K562 (cell line): ENCODE measurements around the gene CDH12. TPM values are rescaled to one million over a fixed set of nuclear protein-coding genes. Genes with fewer than 3 reads are reported as not detected.

Experiments
- ATAC-seq: fragments of 200-7000 bp; cut with Tn5 transposase; 3 replicates; pipeline ENCODE4 v1.9.1; 2020; ENCODE audit warnings: moderate library complexity
- BruUV-seq: library from RNA; stranded (reverse); fragments of 400-500 nt; replicated peaks from 2 replicates; lab custom pipeline; 2021; lab: Mats Ljungman, UMichigan
- CTCF ChIA-PET: fragments of 300-600 bp; formaldehyde crosslinking; extraction: SDS; loops from one replicate; lab custom pipeline; 2021; ENCODE audit warnings: low intra/inter-chr PET ratio; lab: Yijun Ruan, JAX
- POLR2A ChIA-PET: fragments of 300-600, 350-650 bp; sonication (Branson Sonifier 250); formaldehyde crosslinking; extraction: SDS; loops from one replicate; lab custom pipeline; 2021; ENCODE audit warnings: antibody characterized with exemption, inconsistent platforms; lab: Yijun Ruan, JAX
- DNase-seq, 4 experiments: peaks; one replicate each; pipeline versions ENCODE4 v3.0.0 to v3.0.0-alpha.2; 2011 to 2018; ENCODE audit warnings: low spot score in 3 of 4, mixed read lengths in 3 of 4; ENCODE audit errors: extremely low read depth in 1 of 4
- FAIRE-seq: peaks from 2 replicates; lab custom pipeline; 2011; peaks lifted over from hg19 to GRCh38; lab: Jason Lieb, UNC
- H2AFZ ChIP-seq: 2 replicates; pipeline ENCODE4 v1.6.0; 2011; ENCODE audit warnings: low read depth, low read length, control low read depth, inconsistent platforms
- H3K27ac ChIP-seq: fragments of 200-600 bp; 3 replicates; pipeline ENCODE4 v1.8.0; 2011; ENCODE audit warnings: low read depth, mild to moderate bottlenecking, control low read depth, inconsistent platforms, low read length, moderate library complexity, mixed read lengths; ENCODE audit errors: extremely low read depth
- H3K27me3 ChIP-seq, 2 experiments: fragments of 300-600 bp in 1 of 2; 2 replicates in 1 of 2; 3 replicates in 1 of 2; pipeline versions ENCODE4 v1.6.0 to v1.8.0; 2011; ENCODE audit warnings: inconsistent platforms in 2 of 2, low read length in 2 of 2, mild to moderate bottlenecking in 1 of 2, mixed read lengths in 1 of 2, moderate library complexity in 1 of 2; ENCODE audit not compliant: control insufficient read depth in 2 of 2, insufficient read depth in 2 of 2
- H3K36me3 ChIP-seq: fragments of 300-600 bp; 3 replicates; pipeline ENCODE4 v1.8.0; 2011; ENCODE audit warnings: mild to moderate bottlenecking, low read length, inconsistent platforms; ENCODE audit not compliant: control insufficient read depth, insufficient read depth
- H3K4me1 ChIP-seq, 2 experiments: fragments of 200-600 bp in 1 of 2; replicated peaks in 1 of 2; 2 replicates in 1 of 2; 3 replicates in 1 of 2; pipeline versions ENCODE4 v1.5.1 to v1.8.0; 2011; ENCODE audit warnings: inconsistent platforms in 2 of 2, low read length in 2 of 2, mild to moderate bottlenecking in 1 of 2, mixed read lengths in 1 of 2, moderate library complexity in 1 of 2; ENCODE audit not compliant: control insufficient read depth in 2 of 2, insufficient read depth in 2 of 2
- H3K4me2 ChIP-seq: 2 replicates; pipeline ENCODE4 v1.6.1; 2011; ENCODE audit warnings: low read length, control low read depth, inconsistent platforms, mixed read lengths; ENCODE audit not compliant: insufficient read depth
- H3K4me3 ChIP-seq: fragments of 200-600 bp; sonication (generic), shearing (Covaris generic); 2 replicates; pipeline ENCODE4 v1.5.1; 2016; ENCODE audit warnings: control low read depth, inconsistent platforms
- H3K79me2 ChIP-seq: fragments of 200-600 bp; 3 replicates; pipeline ENCODE4 v1.8.0; 2011; ENCODE audit warnings: low read length, inconsistent platforms; ENCODE audit not compliant: control insufficient read depth, insufficient read depth
- H3K9ac ChIP-seq, 2 experiments: 2 replicates each; pipeline versions ENCODE4 v1.6.0 to v1.6.1; 2011; ENCODE audit warnings: low read depth in 2 of 2, low read length in 2 of 2, control low read depth in 1 of 2, inconsistent platforms in 1 of 2, mild to moderate bottlenecking in 1 of 2, mixed read lengths in 1 of 2; ENCODE audit not compliant: insufficient read depth in 1 of 2
- H3K9me1 ChIP-seq: one replicate; pipeline ENCODE4 v1.6.0; 2011; ENCODE audit warnings: inconsistent platforms, mild to moderate bottlenecking, low read length, moderate library complexity; ENCODE audit not compliant: control insufficient read depth, insufficient read depth
- H3K9me3 ChIP-seq: replicated peaks from 2 replicates; pipeline ENCODE4 v1.5.1; 2011; ENCODE audit warnings: low read depth, low read length, inconsistent platforms; ENCODE audit not compliant: control insufficient read depth, insufficient read depth
- H4K20me1 ChIP-seq: replicated peaks from 2 replicates; pipeline ENCODE4 v1.6.1; 2011; ENCODE audit warnings: low read length, inconsistent platforms, mixed read lengths; ENCODE audit not compliant: control insufficient read depth, insufficient read depth
- CREM ChIP-seq: IDR thresholded peaks from 2 replicates; pipeline ENCODE4 v1.6.1; 2014; ENCODE audit warnings: antibody characterized with exemption, low read depth
- KDM2B ChIP-seq: fragments of 250-450 bp; sonication (Bioruptor Pico); IDR thresholded peaks from 2 replicates; pipeline ENCODE4 v1.8.0; 2021; ENCODE audit warnings: mild to moderate bottlenecking, moderate library complexity
- PHF8 ChIP-seq: fragments of 200-600 bp; sonication (generic); IDR thresholded peaks from 2 replicates; pipeline ENCODE4 v1.6.1; 2012; ENCODE audit warnings: mixed run types, mild to moderate bottlenecking, inconsistent platforms, low read length, moderate library complexity, borderline replicate concordance
- RBBP5 ChIP-seq: fragments of 200-600 bp; sonication (generic); IDR thresholded peaks from 2 replicates; pipeline ENCODE4 v1.6.1; 2012; ENCODE audit warnings: borderline replicate concordance, mild to moderate bottlenecking, low read length, control low read depth, inconsistent platforms; ENCODE audit not compliant: insufficient read depth, poor library complexity, severe bottlenecking
- RCOR1 ChIP-seq, 2 experiments: IDR thresholded peaks; 2 replicates each; pipeline ENCODE4 v1.6.1; 2012; ENCODE audit warnings: low read depth in 2 of 2, low read length in 2 of 2, borderline replicate concordance in 1 of 2, improper control_type of control experiment in 1 of 2
- TAF15 ChIP-seq: fragments of 200-400 bp; formaldehyde crosslinking; IDR thresholded peaks from 2 replicates; pipeline ENCODE4 v1.6.1; 2017; ENCODE audit warnings: mild to moderate bottlenecking, low read depth, low read length, moderate library complexity
- XRCC4 ChIP-seq: IDR thresholded peaks from one replicate; pipeline ENCODE4 v1.6.1; 2011; ENCODE audit not compliant: insufficient read depth, insufficient read length; ENCODE audit errors: extremely low read depth
- ZBTB8A ChIP-seq: fragments of 450-650 bp; IDR thresholded peaks from 2 replicates; pipeline ENCODE4 v1.6.1; 2018; ENCODE audit warnings: mild to moderate bottlenecking, moderate library complexity; ENCODE audit not compliant: partially characterized antibody
- ZNF184 ChIP-seq: sonication (generic); formaldehyde crosslinking; IDR thresholded peaks from 2 replicates; pipeline ENCODE4 v1.5.0; 2020; ENCODE audit warnings: missing genetic modification reagents
- ZNF274 ChIP-seq: IDR thresholded peaks from 2 replicates; pipeline ENCODE4 v1.6.1; 2011; ENCODE audit warnings: low read depth, mild to moderate bottlenecking, low read length, moderate library complexity, borderline replicate concordance
- ZNF592 ChIP-seq: fragments of 450-650 bp; IDR thresholded peaks from 2 replicates; pipeline ENCODE4 v1.6.1; 2017; ENCODE audit warnings: antibody characterized with exemption, mild to moderate bottlenecking
- ZNF75A ChIP-seq: fragments of 450-650 bp; formaldehyde crosslinking; IDR thresholded peaks from 2 replicates; pipeline ENCODE4 v1.4.0; 2020; ENCODE audit warnings: mild to moderate bottlenecking
- WGBS: fragments of 100-300 bp; shearing (Covaris generic); methylation state at CpG from one replicate; pipeline ENCODE4 v1.1.6; 2016; ENCODE audit warnings: low coverage, mixed read lengths; ENCODE audit not compliant: insufficient coverage; ENCODE audit errors: missing lambda C conversion rate; 5-methylcytosine and 5-hydroxymethylcytosine counted together
- in situ Hi-C: fragments of 300-500 bp; cut with MboI; formaldehyde crosslinking; loops from 4 replicates; pipeline ENCODE4 v1.15.0; 2018; ENCODE audit warnings: inconsistent platforms, mixed read lengths
- intact Hi-C: fragments of 100-400 bp; cut with micrococcal nuclease; formaldehyde crosslinking; loops from 2 replicates; pipeline ENCODE4 v1.14.2; 2022
- polyA plus RNA-seq, 8 experiments: library from polyadenylated mRNA; depleted of rRNA in 4 of 8; stranded (reverse) in 5 of 8; unstranded in 3 of 8; fragments of >200 nt; fragmentation: Nextera tagmentation in 2 of 8; fragmentation: Illumina TruSeq in 1 of 8; extraction: Ambion mirVana in 2 of 8; extraction: Trizol in 1 of 8; gene quantifications; 2 replicates each; pipeline versions ENCODE4 v1.2.1 to v1.2.3, GENCODE V29; 2011 to 2014; ENCODE audit warnings: inconsistent platforms in 1 of 8, missing spikeins in 1 of 8
- total RNA-seq, 7 experiments: library from RNA; depleted of rRNA in 6 of 7; stranded (reverse); fragments of >200 nt in 6 of 7; fragmentation: Illumina TruSeq in 2 of 7; extraction: Trizol in 2 of 7; gene quantifications; 2 replicates each; pipeline versions ENCODE4 v1.2.1 to v1.2.3, GENCODE V29; 2011 to 2021; ENCODE audit warnings: low replicate concordance in 1 of 7
- TF ChIP-seq, protein P1 (sequence below): sonication (generic); formaldehyde crosslinking; IDR thresholded peaks from 2 replicates; pipeline ENCODE4 v1.8.0; 2022; ENCODE audit warnings: missing genetic modification reagents, mild to moderate bottlenecking, borderline replicate concordance
- TF ChIP-seq, protein P2 (sequence below): fragments of 250-450 bp; sonication (Bioruptor Pico); IDR thresholded peaks from 2 replicates; pipeline ENCODE4 v1.5.0; 2021
- TF ChIP-seq, protein P3 (sequence below), 2 experiments: fragments of 450-650 bp; conservative IDR thresholded peaks; 2 replicates each; pipeline ENCODE4 v1.6.1; 2017; ENCODE audit warnings: mild to moderate bottlenecking in 2 of 2, moderate library complexity in 2 of 2

Gene CDH12
- total and polyA plus RNA-seq, 9 of the 15 experiments (the other 6 are each of a cell fraction or from before 2014, with no cell fraction given), result 0.03 to 1.7 (median 0.37) TPM

- intact Hi-C loops, result no loop called here
- no peak for FAIRE-seq
- ATAC-seq, result no peak
- Histone ChIP-seq H3K4me2 (no peak overlapping the region), H3K27me3 (no peaks in the 10 kb centered on the region), H3K36me3 (no peaks in the 10 kb centered on the region), H3K9me3 (no peaks in the 10 kb centered on the region; the same call in 1 of the 2 replicates), H3K79me2 (no peaks in the 10 kb centered on the region), H3K4me1 (no peaks in the 10 kb centered on the region), H3K9me1 (no peaks in the 10 kb centered on the region), H2AFZ (no peak overlapping the region), H4K20me1 (no peaks in the 10 kb centered on the region), H3K27ac (no peak overlapping the region), H3K9ac (no peak overlapping the region), H3K4me3 (no peak overlapping the region)
- in situ Hi-C loops, result no loop called here
- DNase-seq, result no peak
- WGBS, result 0% methylated on average over 5 of the region's 5 CpGs
- ChIA-PET POLR2A (no interaction called here), CTCF (no interaction called here)
- no TSS peak for BruUV-seq
- TF ChIP-seq XRCC4 (no peak), CREM (no peak), KDM2B (CRISPR knock-in tag) (no peak), RCOR1 (IDR thresholded peaks at IDR 0.05; ENCODE audit: borderline replicate concordance in 1 of 2, low read depth in 2 of 2, low read length in 2 of 2) (no peak), RBBP5 (no peak), ZNF75A (CRISPR knock-in tag) (no peak), PHF8 (no peak), ZBTB8A (no peak), ZNF274 (no peak), TAF15 (no peak), ZNF592 (no peak), ZNF184 (CRISPR knock-in tag) (no peak)
- TF ChIP-seq, protein P1, sequence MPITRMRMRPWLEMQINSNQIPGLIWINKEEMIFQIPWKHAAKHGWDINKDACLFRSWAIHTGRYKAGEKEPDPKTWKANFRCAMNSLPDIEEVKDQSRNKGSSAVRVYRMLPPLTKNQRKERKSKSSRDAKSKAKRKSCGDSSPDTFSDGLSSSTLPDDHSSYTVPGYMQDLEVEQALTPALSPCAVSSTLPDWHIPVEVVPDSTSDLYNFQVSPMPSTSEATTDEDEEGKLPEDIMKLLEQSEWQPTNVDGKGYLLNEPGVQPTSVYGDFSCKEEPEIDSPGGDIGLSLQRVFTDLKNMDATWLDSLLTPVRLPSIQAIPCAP (CRISPR knock-in tag), result no peak
- TF ChIP-seq, protein P2, sequence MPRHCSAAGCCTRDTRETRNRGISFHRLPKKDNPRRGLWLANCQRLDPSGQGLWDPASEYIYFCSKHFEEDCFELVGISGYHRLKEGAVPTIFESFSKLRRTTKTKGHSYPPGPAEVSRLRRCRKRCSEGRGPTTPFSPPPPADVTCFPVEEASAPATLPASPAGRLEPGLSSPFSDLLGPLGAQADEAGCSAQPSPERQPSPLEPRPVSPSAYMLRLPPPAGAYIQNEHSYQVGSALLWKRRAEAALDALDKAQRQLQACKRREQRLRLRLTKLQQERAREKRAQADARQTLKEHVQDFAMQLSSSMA, result no peak
- TF ChIP-seq, protein P3, sequence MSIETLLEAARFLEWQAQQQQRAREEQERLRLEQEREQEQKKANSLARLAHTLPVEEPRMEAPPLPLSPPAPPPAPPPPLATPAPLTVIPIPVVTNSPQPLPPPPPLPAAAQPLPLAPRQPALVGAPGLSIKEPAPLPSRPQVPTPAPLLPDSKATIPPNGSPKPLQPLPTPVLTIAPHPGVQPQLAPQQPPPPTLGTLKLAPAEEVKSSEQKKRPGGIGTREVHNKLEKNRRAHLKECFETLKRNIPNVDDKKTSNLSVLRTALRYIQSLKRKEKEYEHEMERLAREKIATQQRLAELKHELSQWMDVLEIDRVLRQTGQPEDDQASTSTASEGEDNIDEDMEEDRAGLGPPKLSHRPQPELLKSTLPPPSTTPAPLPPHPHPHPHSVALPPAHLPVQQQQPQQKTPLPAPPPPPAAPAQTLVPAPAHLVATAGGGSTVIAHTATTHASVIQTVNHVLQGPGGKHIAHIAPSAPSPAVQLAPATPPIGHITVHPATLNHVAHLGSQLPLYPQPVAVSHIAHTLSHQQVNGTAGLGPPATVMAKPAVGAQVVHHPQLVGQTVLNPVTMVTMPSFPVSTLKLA (conservative IDR thresholded peaks at IDR 0.05), result no peak
Measured at GRCh38 chr5:22764736-22765135, 88.4 kb downstream of the CDH12 start.
